ENCODE results near the gene SDK1.
A peak's percentile ranks its signal among the peaks of the same experiment; 100 is the strongest.
"Not testable (repeated sequence)": the region's sequence is repeated elsewhere in the genome, so short reads cannot be mapped to it uniquely, and the experiment has no call there.

Gene SDK1

DNA sequence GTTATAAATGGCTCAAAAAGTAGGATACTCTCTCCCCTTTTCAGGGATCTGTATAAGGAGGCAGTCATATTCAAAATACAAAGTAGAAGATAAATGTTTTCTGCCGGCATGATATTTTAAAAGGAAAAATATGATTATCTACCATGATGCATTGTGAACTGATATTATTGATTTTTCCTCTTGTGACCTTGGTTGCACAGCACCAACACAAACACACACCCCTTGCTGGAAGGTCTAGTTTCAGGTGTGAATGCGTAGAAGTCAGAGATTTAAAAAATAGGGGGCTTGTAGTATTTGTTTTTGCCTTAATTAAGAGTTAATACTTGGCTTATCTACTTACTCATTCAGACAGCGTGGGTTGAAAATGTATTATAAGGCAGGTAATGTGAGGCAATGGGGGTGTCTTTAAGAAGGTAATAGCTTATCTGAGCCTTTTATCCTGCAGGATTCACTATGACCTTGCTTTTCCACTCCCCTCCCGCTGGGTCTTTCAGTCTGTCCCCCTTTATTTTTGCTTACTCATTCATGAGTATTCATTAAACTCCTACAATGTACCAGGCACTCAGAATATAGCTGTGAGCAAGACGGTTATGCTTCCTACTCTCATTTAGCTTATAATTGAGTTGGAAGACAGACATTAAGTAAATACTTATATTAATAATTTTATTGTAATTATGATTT is 390.6 kb downstream of the SDK1 start:
- ChIA-PET POLR2A (no interaction called here), CTCF (no interaction called here)

DNA sequence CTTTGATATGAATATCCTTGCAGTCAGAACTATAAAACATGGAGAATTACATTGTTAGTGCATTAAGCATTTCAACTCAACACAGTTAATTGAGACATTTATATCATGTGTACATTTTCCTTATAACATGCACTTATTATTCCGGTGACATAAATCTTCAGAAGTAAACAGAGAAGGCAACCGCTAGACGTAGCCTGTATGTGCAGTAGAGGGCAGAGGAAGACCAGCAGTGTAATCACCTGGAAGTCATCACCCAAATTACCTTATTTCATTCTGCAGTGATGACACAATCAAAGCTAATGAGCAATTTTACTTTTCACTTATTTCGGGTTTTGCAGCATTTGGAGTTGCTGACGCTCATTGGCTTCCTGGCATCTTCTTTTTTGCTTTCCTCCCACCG is 394.6 kb downstream of the SDK1 start:
- TF ChIP-seq CTBP1 (IDR thresholded peaks at IDR 0.05; ENCODE audit: borderline replicate concordance) (no peak), TARDBP (IDR thresholded peaks at IDR 0.05) (no peak), LEF1 (IDR thresholded peaks at IDR 0.05; ENCODE audit: borderline replicate concordance) (no peak), L3MBTL2 (conservative IDR thresholded peaks at IDR 0.05) (no peak), NFRKB (IDR thresholded peaks at IDR 0.05) (no peak), FOXK2 (IDR thresholded peaks at IDR 0.05) (no peak)
- TF ChIP-seq, protein P1, sequence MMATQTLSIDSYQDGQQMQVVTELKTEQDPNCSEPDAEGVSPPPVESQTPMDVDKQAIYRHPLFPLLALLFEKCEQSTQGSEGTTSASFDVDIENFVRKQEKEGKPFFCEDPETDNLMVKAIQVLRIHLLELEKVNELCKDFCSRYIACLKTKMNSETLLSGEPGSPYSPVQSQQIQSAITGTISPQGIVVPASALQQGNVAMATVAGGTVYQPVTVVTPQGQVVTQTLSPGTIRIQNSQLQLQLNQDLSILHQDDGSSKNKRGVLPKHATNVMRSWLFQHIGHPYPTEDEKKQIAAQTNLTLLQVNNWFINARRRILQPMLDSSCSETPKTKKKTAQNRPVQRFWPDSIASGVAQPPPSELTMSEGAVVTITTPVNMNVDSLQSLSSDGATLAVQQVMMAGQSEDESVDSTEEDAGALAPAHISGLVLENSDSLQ (IDR thresholded peaks at IDR 0.05): peak; percentile 26; the same call in 1 of the 2 replicates
- ChIA-PET POLR2A (no interaction called here), CTCF (interaction anchor here (0.8 kb wide), 1 partner anchor 190 kb away, joined by 4 read pairs; no protein-coding TSS in a partner anchor)
- no peak for DNase-seq (ENCODE audit: extremely low spot score)

More for the DNA sequence above, 390.6 kb downstream of the SDK1 start:
- no peak for DNase-seq (ENCODE audit: extremely low spot score)
- no peak for TF ChIP-seq ELF4 (IDR thresholded peaks at IDR 0.05)
- TF ChIP-seq NFRKB (IDR thresholded peaks at IDR 0.05): no peak
- no peak for TF ChIP-seq FOXK2 (IDR thresholded peaks at IDR 0.05)

DNA sequence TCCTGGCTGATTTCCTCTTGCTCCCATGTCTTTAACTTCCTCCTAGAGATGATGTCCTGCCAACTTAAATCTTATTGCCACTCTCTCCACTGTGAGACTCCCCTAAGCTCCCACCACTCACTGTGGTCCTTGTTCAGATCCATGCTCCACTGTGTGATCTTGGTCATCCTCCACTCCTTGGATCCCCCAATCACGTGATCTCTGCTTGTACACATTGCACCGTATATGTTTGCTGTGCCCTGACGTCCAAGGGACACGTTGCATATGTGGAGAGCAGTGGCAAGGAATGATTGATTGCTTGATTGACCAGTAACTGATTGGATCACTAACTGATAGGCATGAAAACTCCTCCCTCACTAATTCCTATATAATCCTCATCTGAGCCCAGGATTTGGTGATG is 395.1 kb downstream of the SDK1 start:
- POLR2A ChIA-PET: no interaction called here
- TF ChIP-seq SP1 (IDR thresholded peaks at IDR 0.05) (no peak), HDGF (IDR thresholded peaks at IDR 0.05; ENCODE audit: borderline replicate concordance) (no peak), L3MBTL2 (conservative IDR thresholded peaks at IDR 0.05) (no peak), BHLHE40 (IDR thresholded peaks at IDR 0.05; ENCODE audit: borderline replicate concordance) (no peak), ELF4 (IDR thresholded peaks at IDR 0.05) (no peak), NFRKB (IDR thresholded peaks at IDR 0.05) (no peak), FOXA1 (IDR thresholded peaks at IDR 0.05) (no peak), SUZ12 (IDR thresholded peaks at IDR 0.05) (no peak), FOXM1 (IDR thresholded peaks at IDR 0.05; ENCODE audit: borderline replicate concordance) (no peak), LEF1 (IDR thresholded peaks at IDR 0.05; ENCODE audit: borderline replicate concordance) (no peak), CTBP1 (IDR thresholded peaks at IDR 0.05; ENCODE audit: borderline replicate concordance) (no peak), TARDBP (IDR thresholded peaks at IDR 0.05) (no peak), ZNF384 (IDR thresholded peaks at IDR 0.05) (no peak), ARNT (IDR thresholded peaks at IDR 0.05) (no peak), FOXK2 (IDR thresholded peaks at IDR 0.05) (no peak)
- TF ChIP-seq, protein P1 (IDR thresholded peaks at IDR 0.05): no peak
- CTCF ChIA-PET: interaction anchor here (0.8 kb wide), 1 partner anchor 190 kb away, joined by 4 read pairs; no protein-coding TSS in a partner anchor

DNA sequence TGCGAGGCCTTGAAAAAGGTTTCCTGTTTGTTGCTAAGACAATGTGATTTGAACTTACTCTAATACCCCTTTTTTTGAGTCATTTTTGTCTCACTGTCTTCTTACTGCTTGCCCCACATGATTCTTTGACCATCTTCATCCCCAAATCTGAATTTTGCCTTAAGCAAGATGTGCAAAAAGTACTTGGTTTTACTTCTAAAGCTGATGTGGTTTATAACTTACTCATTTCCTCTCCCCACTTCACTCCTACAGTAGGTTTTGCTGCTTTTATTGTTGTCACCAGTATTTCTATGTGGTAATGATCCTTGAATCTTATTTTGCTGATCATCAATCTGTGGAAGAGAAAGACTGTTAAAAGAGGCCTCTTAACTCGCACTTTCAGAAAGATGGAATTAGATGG is 396.4 kb downstream of the SDK1 start:
- no peak for TF ChIP-seq HDGF (IDR thresholded peaks at IDR 0.05; ENCODE audit: borderline replicate concordance)
- no peak for TF ChIP-seq SUZ12 (IDR thresholded peaks at IDR 0.05)
- no peak for TF ChIP-seq BHLHE40 (IDR thresholded peaks at IDR 0.05; ENCODE audit: borderline replicate concordance)
- no peak for DNase-seq (ENCODE audit: extremely low spot score)
- CTCF ChIA-PET: interaction anchor here (0.7 kb wide), 1 partner anchor 22 kb away, joined by 3 read pairs; no protein-coding TSS in a partner anchor
- POLR2A ChIA-PET: no interaction called here

More for the DNA sequence above, 395.1 kb downstream of the SDK1 start:
- no peak for DNase-seq (ENCODE audit: extremely low spot score)

DNA sequence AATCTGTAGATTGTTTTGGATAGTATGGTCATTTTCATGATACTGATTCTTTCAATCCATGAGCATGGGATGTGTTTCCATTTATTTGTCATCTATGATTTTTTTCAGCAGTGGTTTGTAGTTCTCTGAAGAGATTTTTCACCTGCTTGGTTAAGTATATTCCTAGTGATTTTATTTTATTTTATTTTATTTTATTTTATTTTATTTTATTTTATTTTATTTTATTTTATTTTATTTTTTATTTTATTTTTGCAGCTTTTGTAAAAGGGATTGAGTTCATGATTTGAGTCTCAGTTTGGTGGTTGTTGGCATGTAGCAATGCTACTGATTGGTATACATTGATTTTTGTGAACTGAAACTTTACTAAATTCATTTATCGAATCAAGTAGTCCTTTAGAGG is 404.2 kb downstream of the SDK1 start:
- no peak for DNase-seq (ENCODE audit: extremely low spot score)
- TF ChIP-seq SP1 (IDR thresholded peaks at IDR 0.05) (no peak), LEF1 (IDR thresholded peaks at IDR 0.05; ENCODE audit: borderline replicate concordance) (no peak), ZNF384 (IDR thresholded peaks at IDR 0.05) (no peak), BHLHE40 (IDR thresholded peaks at IDR 0.05; ENCODE audit: borderline replicate concordance) (no peak), NFRKB (IDR thresholded peaks at IDR 0.05) (no peak), HDGF (IDR thresholded peaks at IDR 0.05; ENCODE audit: borderline replicate concordance) (no peak), ELF4 (IDR thresholded peaks at IDR 0.05) (no peak), FOXM1 (IDR thresholded peaks at IDR 0.05; ENCODE audit: borderline replicate concordance) (no peak), ARNT (IDR thresholded peaks at IDR 0.05) (no peak), L3MBTL2 (conservative IDR thresholded peaks at IDR 0.05) (no peak)
- TF ChIP-seq, protein P1 (IDR thresholded peaks at IDR 0.05): no peak
- ChIA-PET POLR2A (no interaction called here), CTCF (no interaction called here)

DNA sequence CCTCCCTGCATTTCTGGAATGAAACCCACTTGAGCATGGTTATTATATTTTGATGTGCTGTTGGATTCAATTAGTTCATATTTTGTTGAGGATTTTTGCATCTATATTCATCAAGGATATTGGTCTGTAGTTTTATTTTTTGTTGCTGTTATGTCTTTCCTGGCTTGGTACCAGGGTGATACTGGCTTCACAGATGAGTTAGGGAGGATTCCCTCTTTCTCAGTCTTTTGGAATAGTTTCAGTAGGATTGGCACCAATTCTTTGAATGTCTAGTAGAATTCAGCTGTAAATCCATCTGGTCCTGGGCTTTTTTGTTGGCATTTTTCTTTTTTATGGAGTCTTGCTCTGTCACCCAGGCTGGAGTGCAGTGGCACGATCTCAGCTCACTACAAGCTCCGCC is 405.0 kb downstream of the SDK1 start:
- POLR2A ChIA-PET; DNase-seq (ENCODE audit: extremely low spot score); CTCF ChIA-PET: not testable (repeated sequence)

DNA sequence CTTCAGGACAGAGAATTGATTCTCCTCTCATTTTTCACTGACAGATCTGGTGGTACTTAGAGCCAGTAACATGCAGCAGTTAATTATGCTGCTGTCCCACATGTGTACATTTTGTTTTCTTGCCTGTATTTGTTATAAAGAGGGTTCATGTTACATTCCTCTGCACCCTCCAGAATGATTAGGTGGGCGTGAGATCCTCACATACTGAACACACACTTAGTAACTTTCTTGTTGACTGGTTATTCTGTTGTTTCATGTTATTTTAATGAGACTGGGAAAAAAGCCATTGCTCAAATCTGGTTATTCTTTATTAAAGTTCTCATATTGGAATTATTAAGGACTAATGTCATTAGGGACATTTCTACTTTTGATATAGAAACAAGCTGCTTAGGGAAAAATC is 409.1 kb downstream of the SDK1 start:
- DNase-seq (ENCODE audit: extremely low spot score): no peak
- ChIA-PET POLR2A (no interaction called here), CTCF (no interaction called here)
- no peak for TF ChIP-seq ELF4 (IDR thresholded peaks at IDR 0.05)
- TF ChIP-seq ZNF384 (IDR thresholded peaks at IDR 0.05): no peak
- TF ChIP-seq ARNT (IDR thresholded peaks at IDR 0.05): no peak
- no peak for TF ChIP-seq L3MBTL2 (conservative IDR thresholded peaks at IDR 0.05)
- no peak for TF ChIP-seq FOXM1 (IDR thresholded peaks at IDR 0.05; ENCODE audit: borderline replicate concordance)
- TF ChIP-seq, protein P1 (IDR thresholded peaks at IDR 0.05): no peak
- TF ChIP-seq BHLHE40 (IDR thresholded peaks at IDR 0.05; ENCODE audit: borderline replicate concordance): no peak
- TF ChIP-seq SUZ12 (IDR thresholded peaks at IDR 0.05): no peak
- TF ChIP-seq LEF1 (IDR thresholded peaks at IDR 0.05; ENCODE audit: borderline replicate concordance): no peak
- no peak for TF ChIP-seq NFRKB (IDR thresholded peaks at IDR 0.05)
